ENCODE results near the gene PEPD.

PEPD gene

DNA sequence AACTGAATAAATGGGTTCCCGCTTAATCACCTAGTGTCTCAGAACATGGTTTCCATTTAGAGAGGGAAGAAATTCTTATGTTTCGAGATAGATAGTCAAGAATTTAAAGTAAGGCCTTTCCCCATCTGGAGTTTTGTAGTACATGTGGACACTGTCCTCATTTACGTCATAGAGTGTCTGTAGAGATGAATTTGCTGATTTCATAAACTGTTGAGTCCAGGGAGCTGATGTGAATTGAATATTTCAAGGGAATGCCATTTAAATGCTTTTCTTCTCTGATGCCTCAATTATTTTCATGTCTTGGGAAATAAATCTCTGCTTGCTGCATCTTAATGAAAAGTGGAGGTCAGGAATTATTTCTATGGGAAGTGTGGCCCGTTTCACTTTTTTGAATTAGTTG is 138.6 kb downstream of the PEPD start:
- no peak overlapping the region for H3K27ac ChIP-seq
- TF ChIP-seq, protein P1, sequence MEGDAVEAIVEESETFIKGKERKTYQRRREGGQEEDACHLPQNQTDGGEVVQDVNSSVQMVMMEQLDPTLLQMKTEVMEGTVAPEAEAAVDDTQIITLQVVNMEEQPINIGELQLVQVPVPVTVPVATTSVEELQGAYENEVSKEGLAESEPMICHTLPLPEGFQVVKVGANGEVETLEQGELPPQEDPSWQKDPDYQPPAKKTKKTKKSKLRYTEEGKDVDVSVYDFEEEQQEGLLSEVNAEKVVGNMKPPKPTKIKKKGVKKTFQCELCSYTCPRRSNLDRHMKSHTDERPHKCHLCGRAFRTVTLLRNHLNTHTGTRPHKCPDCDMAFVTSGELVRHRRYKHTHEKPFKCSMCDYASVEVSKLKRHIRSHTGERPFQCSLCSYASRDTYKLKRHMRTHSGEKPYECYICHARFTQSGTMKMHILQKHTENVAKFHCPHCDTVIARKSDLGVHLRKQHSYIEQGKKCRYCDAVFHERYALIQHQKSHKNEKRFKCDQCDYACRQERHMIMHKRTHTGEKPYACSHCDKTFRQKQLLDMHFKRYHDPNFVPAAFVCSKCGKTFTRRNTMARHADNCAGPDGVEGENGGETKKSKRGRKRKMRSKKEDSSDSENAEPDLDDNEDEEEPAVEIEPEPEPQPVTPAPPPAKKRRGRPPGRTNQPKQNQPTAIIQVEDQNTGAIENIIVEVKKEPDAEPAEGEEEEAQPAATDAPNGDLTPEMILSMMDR (IDR thresholded peaks at IDR 0.05) = no peak
- H3K4me1 ChIP-seq = peaks cover 0 to 7% (median 4%) of the 10 kb centered on the region in 4 donors
- H3K27me3 ChIP-seq = no peaks in the 10 kb centered on the region
- no peaks in the 10 kb centered on the region for H3K9me3 ChIP-seq
- peaks cover 10 to 37% (median 21%) of the 10 kb centered on the region in 3 donors for H3K36me3 ChIP-seq
- H3K4me3 ChIP-seq = no peak overlapping the region
- intact Hi-C loops (cut with DNase I; ENCODE audit: low total_unique reads) = no loop called here
- no peak for DNase-seq

DNA sequence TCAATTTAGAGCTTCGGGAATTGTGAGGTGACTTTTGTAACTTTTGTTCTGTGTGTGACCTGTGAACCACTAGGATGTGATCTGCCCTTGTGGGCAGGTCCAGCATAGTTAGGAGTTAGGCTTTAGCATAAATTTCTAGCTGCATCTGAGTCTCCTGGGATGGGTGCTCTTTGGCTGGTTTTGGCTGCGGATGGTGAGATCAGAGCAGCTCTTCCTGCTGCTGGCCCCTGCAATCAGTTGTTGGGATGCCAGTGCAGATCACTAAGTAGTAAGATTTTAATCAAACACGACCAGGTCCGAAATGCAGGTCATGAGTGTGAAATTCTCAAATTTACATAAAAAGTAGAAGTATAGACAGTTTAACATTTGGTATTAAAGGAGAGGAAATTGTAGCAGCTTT is 139.6 kb downstream of the PEPD start:
- DNase-seq = no peak
- no peak overlapping the region for H3K27ac ChIP-seq
- no peaks in the 10 kb centered on the region for H3K9me3 ChIP-seq
- intact Hi-C loops (cut with DNase I; ENCODE audit: low total_unique reads) = no loop called here
- H3K4me3 ChIP-seq = no peak overlapping the region
- H3K27me3 ChIP-seq = no peaks in the 10 kb centered on the region
- peaks cover 0 to 8% (median 3%) of the 10 kb centered on the region in 4 donors for H3K4me1 ChIP-seq
- TF ChIP-seq, protein P1 (IDR thresholded peaks at IDR 0.05) = no peak
- peaks cover 8 to 31% (median 16%) of the 10 kb centered on the region in 3 donors for H3K36me3 ChIP-seq

GRCh38 chr19:33381101-33381500 is 140.5 kb downstream of the PEPD start:
- TF ChIP-seq, protein P1 (IDR thresholded peaks at IDR 0.05) = no peak
- intact Hi-C loops (cut with DNase I; ENCODE audit: low total_unique reads) = no loop called here
- Histone ChIP-seq H3K9me3 (no peaks in the 10 kb centered on the region), H3K4me3 (no peak overlapping the region), H3K27ac (no peak overlapping the region), H3K27me3 (no peaks in the 10 kb centered on the region), H3K4me1 (peaks cover 0 to 16% (median 7%) of the 10 kb centered on the region in 4 donors), H3K36me3 (peaks cover 0 to 22% (median 8%) of the 10 kb centered on the region in 3 donors)
- no peak for DNase-seq

GRCh38 chr19:33379151-33379829 is 142.3 kb downstream of the PEPD start:
- H3K9me3 ChIP-seq = no peaks in the 10 kb centered on the region
- H3K27me3 ChIP-seq = no peaks in the 10 kb centered on the region
- H3K4me1 ChIP-seq = peaks cover 0 to 32% (median 15%) of the 10 kb centered on the region in 4 donors
- intact Hi-C loops (cut with DNase I; ENCODE audit: low total_unique reads) = no loop called here
- peaks cover 0 to 18% (median 8%) of the 10 kb centered on the region in 3 donors for H3K36me3 ChIP-seq
- no peak overlapping the region for H3K27ac ChIP-seq
- H3K4me3 ChIP-seq = no peak overlapping the region
- DNase-seq = no peak
- TF ChIP-seq, protein P1 (IDR thresholded peaks at IDR 0.05) = no peak

DNA sequence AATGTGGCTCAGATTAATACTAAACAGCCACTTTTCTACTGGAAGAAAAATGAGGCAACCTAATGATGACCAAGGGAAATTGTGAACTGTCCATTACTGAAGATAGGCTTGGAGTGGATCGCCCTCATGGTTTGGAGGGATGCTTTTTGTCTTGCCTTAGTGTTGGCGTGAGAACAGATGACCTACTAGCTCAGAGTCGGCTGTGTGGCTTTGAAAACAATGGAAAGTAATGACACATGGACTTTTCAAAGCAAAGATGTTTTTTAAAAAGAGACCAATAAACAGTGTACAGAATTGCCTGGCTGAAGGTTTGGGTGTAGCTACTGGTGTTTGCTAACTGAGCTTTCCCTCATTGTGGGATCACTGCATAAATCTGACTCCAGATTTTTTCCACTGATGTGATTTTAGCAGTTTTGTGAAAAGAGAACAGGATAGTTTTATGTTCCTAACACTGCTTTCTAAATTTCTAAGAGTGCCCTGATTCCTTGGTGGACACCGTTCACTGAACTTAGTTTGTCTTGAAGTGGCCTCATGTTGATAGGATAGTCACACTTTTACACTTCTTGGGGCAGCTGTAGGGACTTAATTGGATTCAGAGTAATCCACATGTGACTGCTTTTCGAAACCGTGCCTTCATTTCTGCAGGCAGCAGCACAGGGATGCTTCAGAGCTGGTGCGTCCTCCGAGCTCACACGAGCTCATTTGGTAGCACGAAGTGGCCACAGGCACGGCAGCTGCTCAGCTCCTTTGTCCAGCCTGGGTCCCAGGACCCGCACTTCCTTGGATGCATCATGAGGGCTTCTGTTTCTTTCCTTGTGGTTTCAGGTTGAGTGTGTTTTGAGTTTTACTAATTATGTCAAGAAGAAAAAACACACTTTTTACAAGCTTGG is 143.8 kb downstream of the PEPD start:
- intact Hi-C loops (cut with DNase I; ENCODE audit: low total_unique reads) = no loop called here
- no peaks in the 10 kb centered on the region for H3K9me3 ChIP-seq
- H3K27ac ChIP-seq = no peak overlapping the region
- no peak overlapping the region for H3K4me3 ChIP-seq
- TF ChIP-seq, protein P1 (IDR thresholded peaks at IDR 0.05) = no peak
- H3K36me3 ChIP-seq = peaks cover 0 to 13% (median 8%) of the 10 kb centered on the region in 3 donors
- DNase-seq = no peak
- no peaks in the 10 kb centered on the region for H3K27me3 ChIP-seq
- peaks cover 0 to 36% (median 16%) of the 10 kb centered on the region in 4 donors for H3K4me1 ChIP-seq
